ENCODE data around the gene ENGASE.

The ENGASE gene

GRCh38 chr17:79116575-79117368 is 42.1 kb downstream of the ENGASE start:
- DNase-seq: no peak

- DNase-seq: no peak
Observed at GRCh38 chr17:79117905-79118487, 43.4 kb downstream of the ENGASE start.

GRCh38 chr17:79118924-79119323 is 44.3 kb downstream of the ENGASE start:
- no peak for DNase-seq

GRCh38 chr17:79120259-79120658 is 45.6 kb downstream of the ENGASE start:
- no peak for DNase-seq

- DNase-seq: no peak
Observed at GRCh38 chr17:79123988-79124387, 49.4 kb downstream of the ENGASE start.

- DNase-seq: no peak
Observed at GRCh38 chr17:79124513-79125209, 50.0 kb downstream of the ENGASE start.

- no peak for DNase-seq
Observed at GRCh38 chr17:79125503-79125902, 50.9 kb downstream of the ENGASE start.

- DNase-seq: no peak
Observed at GRCh38 chr17:79126139-79126538, 51.5 kb downstream of the ENGASE start.

GRCh38 chr17:79127534-79128135 is 53.0 kb downstream of the ENGASE start:
- DNase-seq: no peak

GRCh38 chr17:79129523-79129922 is 54.9 kb downstream of the ENGASE start:
- DNase-seq: no peak

GRCh38 chr17:79130536-79131273 is 56.1 kb downstream of the ENGASE start:
- no peak for DNase-seq

GRCh38 chr17:79131274-79131635 is 56.6 kb downstream of the ENGASE start:
- DNase-seq: no peak

GRCh38 chr17:79131701-79132100 is 57.1 kb downstream of the ENGASE start:
- DNase-seq: no peak

GRCh38 chr17:79132271-79133064 is 57.8 kb downstream of the ENGASE start:
- no peak for DNase-seq

GRCh38 chr17:79133214-79133613 is 58.6 kb downstream of the ENGASE start:
- DNase-seq: no peak

GRCh38 chr17:79133985-79134384 is 59.4 kb downstream of the ENGASE start:
- no peak for DNase-seq

- DNase-seq: no peak
Observed at GRCh38 chr17:79135011-79135410, 60.4 kb downstream of the ENGASE start.

GRCh38 chr17:79135628-79136405 is 61.2 kb downstream of the ENGASE start:
- no peak for DNase-seq

All from OCI-M1 (cell line).